Muscle of leg (tissue), 11 donors: ENCODE measurements around the gene HELB. TPM values are rescaled to one million over a fixed set of nuclear protein-coding genes. Genes with fewer than 3 reads are reported as not detected.

Source experiments
- DNase-seq: peaks from one replicate; pipeline ENCODE4 v3.0.0; 2013
- H3K27ac ChIP-seq: one replicate; pipeline ENCODE4 v1.5.1; 2013; ENCODE audit warnings: mild to moderate bottlenecking, low read length, control low read depth
- H3K27me3 ChIP-seq: one replicate; pipeline ENCODE4 v1.6.1; 2013; ENCODE audit warnings: low read length; ENCODE audit not compliant: control insufficient read depth, insufficient read depth
- H3K36me3 ChIP-seq: one replicate; pipeline ENCODE4 v1.6.1; 2013; ENCODE audit warnings: low read length; ENCODE audit not compliant: control insufficient read depth, insufficient read depth
- H3K4me1 ChIP-seq: one replicate; pipeline ENCODE4 v1.6.1; 2013; ENCODE audit warnings: low read length; ENCODE audit not compliant: control insufficient read depth, insufficient read depth
- H3K4me3 ChIP-seq: one replicate; pipeline ENCODE4 v1.5.1; 2013; ENCODE audit warnings: low read length, control low read depth
- H3K9me3 ChIP-seq: replicated peaks from 2 replicates; pipeline ENCODE4 v1.6.1; 2013; ENCODE audit warnings: low read depth, low read length; ENCODE audit not compliant: control insufficient read depth
- whole genome bisulfite sequencing: methylation state at CpG from one replicate; pipeline ENCODE4 v1.1.5; 2013; ENCODE audit warnings: missing lambda C conversion rate; ENCODE audit not compliant: insufficient coverage; 5-methylcytosine and 5-hydroxymethylcytosine counted together
- polyA plus RNA-seq, 8 donors: library from polyadenylated mRNA; unstranded; fragments of 120-200 nt; gene quantifications; one replicate each; pipeline versions ENCODE4 v1.2.1 to v1.2.3, GENCODE V29; 2013; ENCODE audit warnings: inconsistent platforms in 1 of 8, low replicate concordance in 1 of 8; ENCODE audit not compliant: insufficient read length in 8 of 8, insufficient read depth in 1 of 8
- total RNA-seq: library from RNA; stranded (reverse); fragments of 120-200 nt; gene quantifications from one replicate; pipeline ENCODE4 v1.2.4, GENCODE V29; 2013

The HELB gene
- total and polyA plus RNA-seq, 9 donors: 1.1 to 2.8 (median 1.8) TPM

- no CpG with 5 or more reads among the region's 1 CpG for WGBS
- H3K27me3 ChIP-seq: no peaks in the 10 kb centered on the region
- H3K4me3 ChIP-seq: no peak overlapping the region
- H3K27ac ChIP-seq: no peak overlapping the region
- H3K4me1 ChIP-seq: no peaks in the 10 kb centered on the region
- DNase-seq: no peak
- H3K9me3 ChIP-seq: no peaks in the 10 kb centered on the region
- H3K36me3 ChIP-seq: no peaks in the 10 kb centered on the region
Observed at GRCh38 chr12:66273147-66273546, 29.1 kb upstream of the HELB start.

- no peak overlapping the region for H3K27ac ChIP-seq
- H3K4me3 ChIP-seq: no peak overlapping the region
- H3K4me1 ChIP-seq: no peaks in the 10 kb centered on the region
- no peak for DNase-seq
- no peaks in the 10 kb centered on the region for H3K27me3 ChIP-seq
- H3K9me3 ChIP-seq: no peaks in the 10 kb centered on the region
- no peaks in the 10 kb centered on the region for H3K36me3 ChIP-seq
- WGBS: no CpG with 5 or more reads among the region's 2 CpGs
Observed at GRCh38 chr12:66275040-66275439, 27.3 kb upstream of the HELB start.

- Histone ChIP-seq H3K36me3 (no peaks in the 10 kb centered on the region), H3K9me3 (no peaks in the 10 kb centered on the region), H3K4me3 (no peak overlapping the region), H3K27ac (no peak overlapping the region), H3K27me3 (no peaks in the 10 kb centered on the region), H3K4me1 (no peaks in the 10 kb centered on the region)
- peak; percentile 20 for DNase-seq
- 90% methylated on average over 1 of the region's 3 CpGs for WGBS
Observed at GRCh38 chr12:66279123-66279712, 23.1 kb upstream of the HELB start.

GRCh38 chr12:66280561-66280960, 21.7 kb upstream of the HELB start:
- Histone ChIP-seq H3K36me3 (no peaks in the 10 kb centered on the region), H3K4me1 (no peaks in the 10 kb centered on the region), H3K27me3 (no peaks in the 10 kb centered on the region), H3K27ac (no peak overlapping the region), H3K9me3 (no peaks in the 10 kb centered on the region), H3K4me3 (no peak overlapping the region)
- peak; percentile 38 for DNase-seq
- WGBS: no CpG with 5 or more reads among the region's 1 CpG

GRCh38 chr12:66282244-66282643, 20.0 kb upstream of the HELB start:
- no peak overlapping the region for H3K4me3 ChIP-seq
- no CpG with 5 or more reads among the region's 3 CpGs for WGBS
- H3K27me3 ChIP-seq: no peaks in the 10 kb centered on the region
- no peaks in the 10 kb centered on the region for H3K9me3 ChIP-seq
- DNase-seq: no peak
- H3K27ac ChIP-seq: no peak overlapping the region
- H3K4me1 ChIP-seq: no peaks in the 10 kb centered on the region
- H3K36me3 ChIP-seq: no peaks in the 10 kb centered on the region

GRCh38 chr12:66287275-66287674, 15.0 kb upstream of the HELB start:
- 95% methylated on average over 3 of the region's 3 CpGs for WGBS
- Histone ChIP-seq H3K27me3 (no peaks in the 10 kb centered on the region), H3K4me1 (no peaks in the 10 kb centered on the region)

GRCh38 chr12:66288121-66288520, 14.2 kb upstream of the HELB start:
- Histone ChIP-seq H3K27me3 (no peaks in the 10 kb centered on the region), H3K27ac (no peak overlapping the region), H3K36me3 (no peaks in the 10 kb centered on the region), H3K4me3 (no peak overlapping the region), H3K9me3 (no peaks in the 10 kb centered on the region), H3K4me1 (no peaks in the 10 kb centered on the region)
- WGBS: 94% methylated on average over 3 of the region's 5 CpGs
- DNase-seq: no peak

More at GRCh38 chr12:66287275-66287674, 15.0 kb upstream of the HELB start:
- Histone ChIP-seq H3K9me3 (no peaks in the 10 kb centered on the region), H3K36me3 (no peaks in the 10 kb centered on the region), H3K4me3 (no peak overlapping the region), H3K27ac (no peak overlapping the region)
- DNase-seq: no peak

- WGBS: 91% methylated on average over 2 of the region's 2 CpGs
- Histone ChIP-seq H3K27ac (no peak overlapping the region), H3K36me3 (no peaks in the 10 kb centered on the region), H3K27me3 (no peaks in the 10 kb centered on the region), H3K9me3 (no peaks in the 10 kb centered on the region), H3K4me3 (no peak overlapping the region), H3K4me1 (no peaks in the 10 kb centered on the region)
- DNase-seq: no peak
Observed at GRCh38 chr12:66289485-66289884, 12.8 kb upstream of the HELB start.

- no peaks in the 10 kb centered on the region for H3K27me3 ChIP-seq
- H3K4me3 ChIP-seq: no peak overlapping the region
- WGBS: no CpG with 5 or more reads among the region's 2 CpGs
- DNase-seq: no peak
- H3K27ac ChIP-seq: no peak overlapping the region
- no peaks in the 10 kb centered on the region for H3K9me3 ChIP-seq
- H3K36me3 ChIP-seq: no peaks in the 10 kb centered on the region
- no peaks in the 10 kb centered on the region for H3K4me1 ChIP-seq
Observed at GRCh38 chr12:66290716-66291200, 11.5 kb upstream of the HELB start.

- H3K9me3 ChIP-seq: no peaks in the 10 kb centered on the region
- no peak overlapping the region for H3K4me3 ChIP-seq
- no peaks in the 10 kb centered on the region for H3K4me1 ChIP-seq
- no peaks in the 10 kb centered on the region for H3K36me3 ChIP-seq
- no peak overlapping the region for H3K27ac ChIP-seq
- DNase-seq: no peak
- WGBS: no CpG with 5 or more reads among the region's 1 CpG
- peaks cover 3% of the 10 kb centered on the region for H3K27me3 ChIP-seq
Observed at GRCh38 chr12:66296176-66296683, 6.1 kb upstream of the HELB start.

GRCh38 chr12:66297080-66297479, 5.2 kb upstream of the HELB start:
- DNase-seq: no peak
- H3K4me3 ChIP-seq: no peak overlapping the region
- H3K4me1 ChIP-seq: no peaks in the 10 kb centered on the region
- H3K27me3 ChIP-seq: peaks cover 3% of the 10 kb centered on the region
- no peaks in the 10 kb centered on the region for H3K36me3 ChIP-seq
- H3K9me3 ChIP-seq: no peaks in the 10 kb centered on the region
- 100% methylated on average over 2 of the region's 4 CpGs for WGBS
- H3K27ac ChIP-seq: no peak overlapping the region
